PC-9 (cell line): ENCODE results near the gene NHS.

Source experiments
- EZH2 ChIP-seq: fragments of 200-600 bp; sonication (generic); IDR thresholded peaks from 2 replicates; pipeline ENCODE4 v1.8.0; 2017; ENCODE audit warnings: antibody characterized with exemption, low read depth
- TF ChIP-seq, protein P1 (sequence below): fragments of 200-600 bp; sonication (generic); conservative IDR thresholded peaks from 2 replicates; pipeline ENCODE4 v1.6.1; 2017; ENCODE audit warnings: mixed run types, antibody characterized with exemption, mild to moderate bottlenecking, moderate library complexity

- TF ChIP-seq, protein P1, sequence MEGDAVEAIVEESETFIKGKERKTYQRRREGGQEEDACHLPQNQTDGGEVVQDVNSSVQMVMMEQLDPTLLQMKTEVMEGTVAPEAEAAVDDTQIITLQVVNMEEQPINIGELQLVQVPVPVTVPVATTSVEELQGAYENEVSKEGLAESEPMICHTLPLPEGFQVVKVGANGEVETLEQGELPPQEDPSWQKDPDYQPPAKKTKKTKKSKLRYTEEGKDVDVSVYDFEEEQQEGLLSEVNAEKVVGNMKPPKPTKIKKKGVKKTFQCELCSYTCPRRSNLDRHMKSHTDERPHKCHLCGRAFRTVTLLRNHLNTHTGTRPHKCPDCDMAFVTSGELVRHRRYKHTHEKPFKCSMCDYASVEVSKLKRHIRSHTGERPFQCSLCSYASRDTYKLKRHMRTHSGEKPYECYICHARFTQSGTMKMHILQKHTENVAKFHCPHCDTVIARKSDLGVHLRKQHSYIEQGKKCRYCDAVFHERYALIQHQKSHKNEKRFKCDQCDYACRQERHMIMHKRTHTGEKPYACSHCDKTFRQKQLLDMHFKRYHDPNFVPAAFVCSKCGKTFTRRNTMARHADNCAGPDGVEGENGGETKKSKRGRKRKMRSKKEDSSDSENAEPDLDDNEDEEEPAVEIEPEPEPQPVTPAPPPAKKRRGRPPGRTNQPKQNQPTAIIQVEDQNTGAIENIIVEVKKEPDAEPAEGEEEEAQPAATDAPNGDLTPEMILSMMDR, result no peak
- TF ChIP-seq EZH2, result no peak
Measured at GRCh38 chrX:17497193-17497592, 122.2 kb downstream of the NHS start.
